HepG2 (cell line): Measurements from ENCODE around the gene SECTM1. TPM values are rescaled to one million over a fixed set of nuclear protein-coding genes. Genes with fewer than 3 reads are reported as not detected.

Experiments used
- CERS6 ChIP-seq: sonication (generic); formaldehyde crosslinking; IDR thresholded peaks from 2 replicates; pipeline ENCODE4 v1.5.0; 2020; ENCODE audit warnings: missing genetic modification reagents
- FIP1L1 ChIP-seq: fragments of 200-400 bp; formaldehyde crosslinking; IDR thresholded peaks from 2 replicates; pipeline ENCODE4 v1.6.1; 2018; ENCODE audit warnings: low read depth, mild to moderate bottlenecking, low read length, moderate library complexity, borderline replicate concordance; ENCODE audit not compliant: insufficient read depth
- HMGXB4 ChIP-seq, 2 experiments: sonication (generic) in 1 of 2; formaldehyde crosslinking in 1 of 2; IDR thresholded peaks; 2 replicates each; pipeline versions ENCODE4 v1.4.0 to v1.6.1; 2018 to 2020; ENCODE audit warnings: missing genetic modification reagents in 2 of 2, borderline replicate concordance in 1 of 2, low read depth in 1 of 2, mild to moderate bottlenecking in 1 of 2, missing biosample characterization in 1 of 2
- IRX3 ChIP-seq: sonication (generic); formaldehyde crosslinking; IDR thresholded peaks from 2 replicates; pipeline ENCODE4 v1.8.1; 2023; ENCODE audit warnings: mild to moderate bottlenecking, low read depth, missing genetic modification reagents, borderline replicate concordance
- JUNB ChIP-seq: sonication (generic); formaldehyde crosslinking; IDR thresholded peaks from 2 replicates; pipeline ENCODE4 v1.8.0; 2022; ENCODE audit warnings: missing genetic modification reagents, mild to moderate bottlenecking, borderline replicate concordance
- MAF1 ChIP-seq: sonication (generic); formaldehyde crosslinking; IDR thresholded peaks from 2 replicates; pipeline ENCODE4 v1.5.0; 2020; ENCODE audit warnings: missing genetic modification reagents, borderline replicate concordance
- MAFF ChIP-seq: IDR thresholded peaks from 2 replicates; pipeline ENCODE4 v1.6.1; 2011; ENCODE audit warnings: low read depth, low read length, improper control_type of control experiment
- MLLT10 ChIP-seq: sonication (generic); formaldehyde crosslinking; IDR thresholded peaks from 2 replicates; pipeline ENCODE4 v1.4.0; 2020; ENCODE audit warnings: missing genetic modification reagents
- MLXIP ChIP-seq: sonication (generic); formaldehyde crosslinking; IDR thresholded peaks from 2 replicates; pipeline ENCODE4 v1.9.0; 2021; ENCODE audit warnings: missing genetic modification reagents, borderline replicate concordance
- NFIC ChIP-seq: IDR thresholded peaks from 2 replicates; pipeline ENCODE4 v1.6.1; 2012; ENCODE audit warnings: mild to moderate bottlenecking, low read length, inconsistent platforms
- RBM39 ChIP-seq: fragments of 200-400 bp; formaldehyde crosslinking; IDR thresholded peaks from one replicate; pipeline ENCODE4 v1.6.1; 2018; ENCODE audit warnings: antibody characterized with exemption, mild to moderate bottlenecking, low read depth, low read length; ENCODE audit not compliant: poor library complexity, severe bottlenecking
- RORA ChIP-seq: sonication (generic); formaldehyde crosslinking; IDR thresholded peaks from 2 replicates; pipeline ENCODE4 v1.5.0; 2020; ENCODE audit warnings: mild to moderate bottlenecking, missing genetic modification reagents, moderate library complexity
- XBP1 ChIP-seq: sonication (generic); formaldehyde crosslinking; IDR thresholded peaks from 2 replicates; pipeline ENCODE4 v1.5.0; 2020; ENCODE audit warnings: missing genetic modification reagents
- ZNF34 ChIP-seq: sonication (generic); formaldehyde crosslinking; IDR thresholded peaks from 2 replicates; pipeline ENCODE4 v1.4.0; 2020; ENCODE audit warnings: mild to moderate bottlenecking, missing genetic modification reagents, borderline replicate concordance
- ZNF510 ChIP-seq: sonication (generic); formaldehyde crosslinking; IDR thresholded peaks from 2 replicates; pipeline ENCODE4 v1.4.0; 2020; ENCODE audit warnings: low read depth, mild to moderate bottlenecking, missing genetic modification reagents
- ZNF552 ChIP-seq: sonication (generic); formaldehyde crosslinking; IDR thresholded peaks from 2 replicates; pipeline ENCODE4 v1.9.0; 2022; ENCODE audit warnings: missing genetic modification reagents, mild to moderate bottlenecking, borderline replicate concordance
- ZNF687 ChIP-seq: sonication (generic); formaldehyde crosslinking; IDR thresholded peaks from 2 replicates; pipeline ENCODE4 v1.5.1; 2020; ENCODE audit warnings: mild to moderate bottlenecking, missing genetic modification reagents, moderate library complexity
- ZNF724P ChIP-seq: sonication (generic); formaldehyde crosslinking; IDR thresholded peaks from 2 replicates; pipeline ENCODE4 v1.8.0; 2022; ENCODE audit warnings: missing genetic modification reagents, borderline replicate concordance
- polyA plus RNA-seq, 8 experiments: library from polyadenylated mRNA; depleted of rRNA in 3 of 8; stranded (reverse) in 7 of 8; unstranded in 1 of 8; fragments of >200 nt; fragmentation: Illumina TruSeq in 4 of 8; extraction: Trizol in 4 of 8; gene quantifications; 2 replicates each; pipeline versions ENCODE4 v1.2.1 to v1.2.3, GENCODE V29; 2011 to 2016; ENCODE audit warnings: low read depth in 4 of 8, missing spikeins in 1 of 8, mixed read lengths in 1 of 8; ENCODE audit not compliant: insufficient read depth in 1 of 8
- total RNA-seq, 5 experiments: library from RNA; depleted of rRNA; stranded (reverse); fragments of >200 nt; fragmentation: Illumina TruSeq; extraction: Trizol; gene quantifications; 2 replicates each; pipeline ENCODE4 v1.2.3, GENCODE V29; 2016; ENCODE audit warnings: low read depth in 1 of 5

The SECTM1 gene
- total and polyA plus RNA-seq, 2 of the 13 experiments (the other 11 are each of a cell fraction or from before 2014, with no cell fraction given) = 3.5 to 5.3 TPM

- TF ChIP-seq NFIC = no peak
- TF ChIP-seq IRX3 (CRISPR knock-in tag) = no peak
- TF ChIP-seq FIP1L1 = no peak
- TF ChIP-seq XBP1 (CRISPR knock-in tag) = no peak
- TF ChIP-seq MAFF = no peak
- TF ChIP-seq ZNF724P (CRISPR knock-in tag) = no peak
- TF ChIP-seq JUNB (CRISPR knock-in tag) = no peak
- no peak for TF ChIP-seq MAF1
- TF ChIP-seq MLXIP (CRISPR knock-in tag) = no peak
- no peak for TF ChIP-seq ZNF510
- TF ChIP-seq RBM39 = peak; percentile 46
- TF ChIP-seq RORA (CRISPR knock-in tag) = no peak
- no peak for TF ChIP-seq ZNF34 (CRISPR knock-in tag)
- TF ChIP-seq ZNF687 (CRISPR knock-in tag) = peak; percentile 84
- peak; percentile 52; the same call in 1 of the 2 replicates for TF ChIP-seq ZNF552 (CRISPR knock-in tag)
- 0 out of 2 replicates have a peak, but pooled peaks have one; percentile 53 for TF ChIP-seq CERS6 (CRISPR knock-in tag)
- peak in 1 of 2 experiments; percentile 71; a peak in 3 of 4 replicates for TF ChIP-seq HMGXB4 (CRISPR knock-in tag; IDR thresholded peaks at IDR 0.05; ENCODE audit: borderline replicate concordance in 1 of 2, low read depth in 1 of 2)
- no peak for TF ChIP-seq MLLT10 (CRISPR knock-in tag)
Measured at GRCh38 chr17:82317394-82318168, 16.0 kb downstream of the SECTM1 start, which contains the start of gene CD7 (continued).
